ENCODE results near the gene GJB3.

The GJB3 gene

GRCh38 chr1:34774957-34775356, 6.1 kb upstream of the GJB3 start:
- no peak overlapping the region for H3K4me3 ChIP-seq (ENCODE audit: low read length)
- H3K27me3 ChIP-seq (replicated peaks; ENCODE audit: insufficient read depth, low read length) = peaks cover 46% of the 10 kb centered on the region
- H3K4me1 ChIP-seq (ENCODE audit: low read length) = no peaks in the 10 kb centered on the region
- H3K27ac ChIP-seq (ENCODE audit: low read length) = no peak overlapping the region
- no peak for DNase-seq
- TF ChIP-seq, protein P1, sequence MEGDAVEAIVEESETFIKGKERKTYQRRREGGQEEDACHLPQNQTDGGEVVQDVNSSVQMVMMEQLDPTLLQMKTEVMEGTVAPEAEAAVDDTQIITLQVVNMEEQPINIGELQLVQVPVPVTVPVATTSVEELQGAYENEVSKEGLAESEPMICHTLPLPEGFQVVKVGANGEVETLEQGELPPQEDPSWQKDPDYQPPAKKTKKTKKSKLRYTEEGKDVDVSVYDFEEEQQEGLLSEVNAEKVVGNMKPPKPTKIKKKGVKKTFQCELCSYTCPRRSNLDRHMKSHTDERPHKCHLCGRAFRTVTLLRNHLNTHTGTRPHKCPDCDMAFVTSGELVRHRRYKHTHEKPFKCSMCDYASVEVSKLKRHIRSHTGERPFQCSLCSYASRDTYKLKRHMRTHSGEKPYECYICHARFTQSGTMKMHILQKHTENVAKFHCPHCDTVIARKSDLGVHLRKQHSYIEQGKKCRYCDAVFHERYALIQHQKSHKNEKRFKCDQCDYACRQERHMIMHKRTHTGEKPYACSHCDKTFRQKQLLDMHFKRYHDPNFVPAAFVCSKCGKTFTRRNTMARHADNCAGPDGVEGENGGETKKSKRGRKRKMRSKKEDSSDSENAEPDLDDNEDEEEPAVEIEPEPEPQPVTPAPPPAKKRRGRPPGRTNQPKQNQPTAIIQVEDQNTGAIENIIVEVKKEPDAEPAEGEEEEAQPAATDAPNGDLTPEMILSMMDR (IDR thresholded peaks at IDR 0.05; ENCODE audit: low read length) = no peak
- no peak for TF ChIP-seq EZH2phosphoT487 (IDR thresholded peaks at IDR 0.05; ENCODE audit: low read length)
- no peak for TF ChIP-seq EZH2 (optimal IDR thresholded peaks at IDR 0.05; ENCODE audit: low read depth, low read length)
- H2AFZ ChIP-seq (ENCODE audit: low read length) = no peak overlapping the region
- no peaks in the 10 kb centered on the region for H3K9me2 ChIP-seq (replicated peaks; ENCODE audit: insufficient read depth, low read length)
- H3K36me3 ChIP-seq (replicated peaks; ENCODE audit: insufficient read depth, low read length) = no peaks in the 10 kb centered on the region
- H3K79me2 ChIP-seq (ENCODE audit: low read length) = no peaks in the 10 kb centered on the region
- H3K9ac ChIP-seq (ENCODE audit: low read length) = no peak overlapping the region
- H4K20me1 ChIP-seq (ENCODE audit: insufficient read depth, low read length) = no peaks in the 10 kb centered on the region
- no peak overlapping the region for H3K4me2 ChIP-seq (ENCODE audit: low read depth, low read length)
- H3F3A ChIP-seq (ENCODE audit: insufficient read depth, low read length) = no peaks in the 10 kb centered on the region
- H3K9me3 ChIP-seq (replicated peaks; ENCODE audit: insufficient read depth, low read length) = no peaks in the 10 kb centered on the region

- no peaks in the 10 kb centered on the region for H4K20me1 ChIP-seq (ENCODE audit: insufficient read depth, low read length)
- no peak for DNase-seq
- H3F3A ChIP-seq (ENCODE audit: insufficient read depth, low read length) = no peaks in the 10 kb centered on the region
- H2AFZ ChIP-seq (ENCODE audit: low read length) = no peak overlapping the region
- no peaks in the 10 kb centered on the region for H3K9me3 ChIP-seq (replicated peaks; ENCODE audit: insufficient read depth, low read length)
- TF ChIP-seq EZH2 (optimal IDR thresholded peaks at IDR 0.05; ENCODE audit: low read depth, low read length) (no peak), EZH2phosphoT487 (IDR thresholded peaks at IDR 0.05; ENCODE audit: low read length) (no peak)
- TF ChIP-seq, protein P1 (IDR thresholded peaks at IDR 0.05; ENCODE audit: low read length) = no peak
- no peaks in the 10 kb centered on the region for H3K4me1 ChIP-seq (ENCODE audit: low read length)
- peaks cover 54% of the 10 kb centered on the region for H3K27me3 ChIP-seq (replicated peaks; ENCODE audit: insufficient read depth, low read length)
- no peaks in the 10 kb centered on the region for H3K79me2 ChIP-seq (ENCODE audit: low read length)
- no peaks in the 10 kb centered on the region for H3K9me2 ChIP-seq (replicated peaks; ENCODE audit: insufficient read depth, low read length)
- no peak overlapping the region for H3K9ac ChIP-seq (ENCODE audit: low read length)
- no peak overlapping the region for H3K4me3 ChIP-seq (ENCODE audit: low read length)
- no peak overlapping the region for H3K27ac ChIP-seq (ENCODE audit: low read length)
- H3K4me2 ChIP-seq (ENCODE audit: low read depth, low read length) = no peak overlapping the region
- no peaks in the 10 kb centered on the region for H3K36me3 ChIP-seq (replicated peaks; ENCODE audit: insufficient read depth, low read length)
Measured at GRCh38 chr1:34776911-34777310, 4.1 kb upstream of the GJB3 start.

GRCh38 chr1:34777519-34778321, 3.3 kb upstream of the GJB3 start:
- H3K9me2 ChIP-seq (replicated peaks; ENCODE audit: insufficient read depth, low read length) = no peaks in the 10 kb centered on the region
- no peaks in the 10 kb centered on the region for H3K9me3 ChIP-seq (replicated peaks; ENCODE audit: insufficient read depth, low read length)
- no peak for DNase-seq
- H3K36me3 ChIP-seq (replicated peaks; ENCODE audit: insufficient read depth, low read length) = no peaks in the 10 kb centered on the region
- no peaks in the 10 kb centered on the region for H3F3A ChIP-seq (ENCODE audit: insufficient read depth, low read length)
- TF ChIP-seq, protein P1 (IDR thresholded peaks at IDR 0.05; ENCODE audit: low read length) = no peak
- TF ChIP-seq EZH2phosphoT487 (IDR thresholded peaks at IDR 0.05; ENCODE audit: low read length) (no peak), EZH2 (optimal IDR thresholded peaks at IDR 0.05; ENCODE audit: low read depth, low read length) (no peak)
- H3K4me1 ChIP-seq (ENCODE audit: low read length) = no peaks in the 10 kb centered on the region
- H3K27ac ChIP-seq (ENCODE audit: low read length) = no peak overlapping the region
- no peak overlapping the region for H3K9ac ChIP-seq (ENCODE audit: low read length)
- peaks cover 55% of the 10 kb centered on the region for H3K27me3 ChIP-seq (replicated peaks; ENCODE audit: insufficient read depth, low read length)
- H3K4me2 ChIP-seq (ENCODE audit: low read depth, low read length) = no peak overlapping the region
- no peaks in the 10 kb centered on the region for H3K79me2 ChIP-seq (ENCODE audit: low read length)
- H3K4me3 ChIP-seq (ENCODE audit: low read length) = no peak overlapping the region
- H4K20me1 ChIP-seq (ENCODE audit: insufficient read depth, low read length) = no peaks in the 10 kb centered on the region
- H2AFZ ChIP-seq (ENCODE audit: low read length) = no peak overlapping the region

All from MM.1S (cell line).